GM23248 (cell line): Measurements from ENCODE around the gene APLF.

Source experiments
- EZH2 ChIP-seq: fragments of 200-600 bp; sonication (generic); IDR thresholded peaks from 2 replicates; pipeline ENCODE4 v1.6.1; 2018; ENCODE audit warnings: antibody characterized with exemption, mild to moderate bottlenecking; ENCODE audit not compliant: insufficient read depth, poor library complexity, severe bottlenecking
- EZH2phosphoT487 ChIP-seq: fragments of 200-600 bp; sonication (generic); IDR thresholded peaks from 2 replicates; pipeline ENCODE4 v1.6.1; 2018; ENCODE audit warnings: antibody characterized with exemption, moderate library complexity, mild to moderate bottlenecking, low read depth; ENCODE audit not compliant: insufficient read depth

- TF ChIP-seq EZH2 = no peak
- TF ChIP-seq EZH2phosphoT487 = no peak
Measured at GRCh38 chr2:68466778-68467076, 658 bp upstream of the APLF start.
